Measurements from ENCODE around the gene CACNA1G. TPM values are rescaled to one million over a fixed set of nuclear protein-coding genes. Genes with fewer than 3 reads are reported as not detected.

Gene CACNA1G
- total RNA-seq, 3 donors from 2014 or later: 0.07 to 0.32 (median 0.12) TPM

- Histone ChIP-seq H3K36me3 (ENCODE audit: low read depth) (no peaks in the 10 kb centered on the region), H3K4me3 (no peak overlapping the region), H3K9me3 (no peaks in the 10 kb centered on the region), H3K4me1 (ENCODE audit: low read depth) (no peaks in the 10 kb centered on the region)
- TF ChIP-seq CTCF (IDR thresholded peaks at IDR 0.05): no peak
- intact Hi-C loops (cut with DNase I, micrococcal nuclease): no loop called here
- peak; percentile 81 for ATAC-seq
- DNase-seq: peak in 2 of 3 donors; percentile 51 to 62
These were observed 35.9 kb downstream of the CACNA1G start for GRCh38 chr17:50596191-50597037.

GRCh38 chr17:50598487-50598886, 38.0 kb downstream of the CACNA1G start:
- H3K4me1 ChIP-seq (ENCODE audit: low read depth): no peaks in the 10 kb centered on the region
- TF ChIP-seq CTCF (IDR thresholded peaks at IDR 0.05): no peak
- H3K9me3 ChIP-seq: no peaks in the 10 kb centered on the region
- no peak for DNase-seq
- ATAC-seq: no peak
- intact Hi-C loops (cut with DNase I, micrococcal nuclease): no loop called here
- H3K36me3 ChIP-seq (ENCODE audit: low read depth): no peaks in the 10 kb centered on the region
- H3K4me3 ChIP-seq: no peak overlapping the region

GRCh38 chr17:50599606-50600005, 39.1 kb downstream of the CACNA1G start:
- no peaks in the 10 kb centered on the region for H3K4me1 ChIP-seq (ENCODE audit: low read depth)
- TF ChIP-seq CTCF (IDR thresholded peaks at IDR 0.05): no peak
- no peaks in the 10 kb centered on the region for H3K36me3 ChIP-seq (ENCODE audit: low read depth)
- no peak for ATAC-seq
- intact Hi-C loops (cut with DNase I, micrococcal nuclease): no loop called here
- DNase-seq: no peak
- H3K9me3 ChIP-seq: no peaks in the 10 kb centered on the region
- no peak overlapping the region for H3K4me3 ChIP-seq

GRCh38 chr17:50601823-50602375, 41.4 kb downstream of the CACNA1G start:
- no peak for DNase-seq
- TF ChIP-seq CTCF (IDR thresholded peaks at IDR 0.05): no peak
- intact Hi-C loops (cut with DNase I, micrococcal nuclease): no loop called here
- ATAC-seq: no peak
- Histone ChIP-seq H3K36me3 (ENCODE audit: low read depth) (no peaks in the 10 kb centered on the region), H3K4me1 (ENCODE audit: low read depth) (no peaks in the 10 kb centered on the region), H3K4me3 (no peak overlapping the region), H3K9me3 (no peaks in the 10 kb centered on the region)

- intact Hi-C loops (cut with DNase I, micrococcal nuclease): no loop called here
- no peaks in the 10 kb centered on the region for H3K4me1 ChIP-seq (ENCODE audit: low read depth)
- no peaks in the 10 kb centered on the region for H3K36me3 ChIP-seq (ENCODE audit: low read depth)
- H3K9me3 ChIP-seq: no peaks in the 10 kb centered on the region
- no peak for TF ChIP-seq CTCF (IDR thresholded peaks at IDR 0.05)
- ATAC-seq (no peak), DNase-seq (no peak)
- no peak overlapping the region for H3K4me3 ChIP-seq
These were observed 42.3 kb downstream of the CACNA1G start for GRCh38 chr17:50602836-50603235.
